Spinal cord (tissue), 10 donors: Measurements from ENCODE around the gene TRERF1. TPM values are rescaled to one million over a fixed set of nuclear protein-coding genes. Genes with fewer than 3 reads are reported as not detected.
"Not testable (repeated sequence)": the region's sequence is repeated elsewhere in the genome, so short reads cannot be mapped to it uniquely, and the experiment has no call there.

Source experiments
- DNase-seq, 6 donors: peaks; one replicate each; pipeline versions ENCODE4 v3.0.0 to v3.0.0-alpha.2; 2013 to 2015; ENCODE audit warnings: low spot score in 6 of 6, low read depth in 4 of 6
- H3K27ac ChIP-seq: one replicate; pipeline ENCODE4 v1.5.1; 2013; ENCODE audit warnings: low read depth, low read length, control low read depth
- H3K27me3 ChIP-seq: one replicate; pipeline ENCODE4 v1.6.1; 2013; ENCODE audit warnings: low read length; ENCODE audit not compliant: control insufficient read depth, insufficient read depth
- H3K36me3 ChIP-seq: one replicate; pipeline ENCODE4 v1.6.1; 2013; ENCODE audit warnings: low read length; ENCODE audit not compliant: control insufficient read depth, insufficient read depth
- H3K4me1 ChIP-seq: one replicate; pipeline ENCODE4 v1.6.1; 2013; ENCODE audit warnings: low read length; ENCODE audit not compliant: control insufficient read depth, insufficient read depth
- H3K4me3 ChIP-seq: one replicate; pipeline ENCODE4 v1.5.1; 2013; ENCODE audit warnings: low read depth, low read length, control low read depth
- H3K9me3 ChIP-seq: one replicate; pipeline ENCODE4 v1.6.1; 2013; ENCODE audit warnings: low read length; ENCODE audit not compliant: control insufficient read depth, insufficient read depth
- WGBS: methylation state at CpG from one replicate; pipeline ENCODE4 v1.1.5; 2013; ENCODE audit warnings: missing lambda C conversion rate; ENCODE audit not compliant: insufficient coverage; 5-methylcytosine and 5-hydroxymethylcytosine counted together
- polyA plus RNA-seq, 2 donors: library from polyadenylated mRNA; unstranded; fragments of 120-200 nt; gene quantifications; one replicate each; pipeline ENCODE4 v1.2.1, GENCODE V29; 2013; ENCODE audit not compliant: insufficient read length in 2 of 2
- total RNA-seq, 2 donors: library from RNA; depleted of rRNA in 1 of 2; stranded (reverse); fragments of 120-200 nt in 1 of 2; fragments of >200 nt in 1 of 2; gene quantifications; one replicate each; pipeline versions ENCODE4 v1.2.3 to v1.2.4, GENCODE V29; 2013 to 2014
- donor health status: healthy.

TRERF1 gene
- total and polyA plus RNA-seq, 4 donors, result 4.8 to 9.4 (median 7.4) TPM

DNA sequence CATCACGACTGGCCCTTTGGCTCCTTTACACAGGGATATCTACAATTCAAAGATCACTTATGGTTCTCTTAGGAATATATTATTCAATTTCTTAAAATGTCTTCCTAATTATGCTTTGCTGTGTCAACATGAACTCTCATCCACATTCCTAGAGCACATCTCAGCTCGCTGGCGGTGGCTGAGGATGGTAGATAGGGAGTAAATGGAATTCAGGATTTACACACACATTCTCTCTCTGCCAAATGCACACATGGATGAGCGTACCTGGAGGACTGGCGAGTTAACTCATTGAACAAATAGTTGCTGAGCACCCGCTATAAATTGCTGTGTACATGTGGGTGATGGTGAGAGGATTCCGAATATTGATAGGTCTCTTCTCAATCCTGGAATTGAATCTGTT lies 229.3 kb downstream of the TRERF1 start:
- Histone ChIP-seq H3K9me3 (no peaks in the 10 kb centered on the region), H3K36me3 (peaks cover 3% of the 10 kb centered on the region), H3K4me3 (no peak overlapping the region), H3K27me3 (no peaks in the 10 kb centered on the region), H3K4me1 (no peaks in the 10 kb centered on the region), H3K27ac (no peak overlapping the region)
- no CpG with 5 or more reads among the region's 7 CpGs for WGBS
- no peak for DNase-seq

- no peaks in the 10 kb centered on the region for H3K9me3 ChIP-seq
- H3K27ac ChIP-seq, result no peak overlapping the region
- no peak for DNase-seq
- peaks cover under 1% of the 10 kb centered on the region for H3K4me1 ChIP-seq
- no peaks in the 10 kb centered on the region for H3K27me3 ChIP-seq
- WGBS, result 100% methylated on average over 2 of the region's 4 CpGs
- H3K4me3 ChIP-seq, result no peak overlapping the region
- H3K36me3 ChIP-seq, result peaks cover under 1% of the 10 kb centered on the region
These were observed 230.2 kb downstream of the TRERF1 start for GRCh38 chr6:42221546-42221945.

- Histone ChIP-seq H3K36me3 (peaks cover 5% of the 10 kb centered on the region), H3K27me3 (no peaks in the 10 kb centered on the region), H3K4me3 (no peak overlapping the region), H3K9me3 (no peaks in the 10 kb centered on the region), H3K27ac (no peak overlapping the region), H3K4me1 (peaks cover 6% of the 10 kb centered on the region)
- DNase-seq, result no peak
- 80% methylated on average over 5 of the region's 6 CpGs for WGBS
These were observed 230.9 kb downstream of the TRERF1 start for GRCh38 chr6:42220807-42221206.

- DNase-seq, result peak; percentile 84 to 98 (median 90)
- Histone ChIP-seq H3K4me1 (peaks cover 10% of the 10 kb centered on the region), H3K36me3 (peaks cover 13% of the 10 kb centered on the region), H3K4me3 (peak within 1 kb of the TSS; percentile 90), H3K27me3 (no peaks in the 10 kb centered on the region), H3K27ac (peak within 1 kb of the TSS; percentile 79), H3K9me3 (no peaks in the 10 kb centered on the region)
- WGBS, result 5% methylated on average over 18 of the region's 29 CpGs
These were observed 234.0 kb downstream of the TRERF1 start, which contains the start of gene MRPS10 for GRCh38 chr6:42217519-42218367. Gene MRPS10 (minus strand): TSS chr6:42217861. CDS start chr6:42217849, 12 bp downstream.

DNA sequence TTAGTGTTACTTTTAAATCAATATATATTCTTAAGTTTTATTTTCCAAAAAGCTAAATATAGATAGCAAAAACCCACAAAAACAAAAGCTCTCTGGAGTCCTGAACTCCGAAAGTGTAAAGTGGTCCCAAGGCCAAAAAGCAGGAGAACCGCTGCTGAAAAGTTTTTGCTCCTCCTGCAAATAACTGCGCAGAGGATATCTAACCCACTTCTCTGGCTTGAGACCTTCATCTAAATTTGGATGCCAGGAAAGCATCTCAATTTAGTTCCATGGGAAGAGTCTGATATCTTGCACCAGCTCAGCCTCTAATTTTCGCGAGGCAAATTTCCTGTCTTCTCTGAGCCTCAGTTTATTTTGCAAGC lies 234.6 kb downstream of the TRERF1 start:
- Histone ChIP-seq H3K9me3 (no peaks in the 10 kb centered on the region), H3K4me3 (peak overlapping the region; percentile 90), H3K4me1 (peaks cover 10% of the 10 kb centered on the region), H3K27me3 (no peaks in the 10 kb centered on the region), H3K36me3 (peaks cover 13% of the 10 kb centered on the region), H3K27ac (peak overlapping the region; percentile 79)
- DNase-seq, result no peak
- WGBS, result 30% methylated on average over 2 of the region's 5 CpGs

DNA sequence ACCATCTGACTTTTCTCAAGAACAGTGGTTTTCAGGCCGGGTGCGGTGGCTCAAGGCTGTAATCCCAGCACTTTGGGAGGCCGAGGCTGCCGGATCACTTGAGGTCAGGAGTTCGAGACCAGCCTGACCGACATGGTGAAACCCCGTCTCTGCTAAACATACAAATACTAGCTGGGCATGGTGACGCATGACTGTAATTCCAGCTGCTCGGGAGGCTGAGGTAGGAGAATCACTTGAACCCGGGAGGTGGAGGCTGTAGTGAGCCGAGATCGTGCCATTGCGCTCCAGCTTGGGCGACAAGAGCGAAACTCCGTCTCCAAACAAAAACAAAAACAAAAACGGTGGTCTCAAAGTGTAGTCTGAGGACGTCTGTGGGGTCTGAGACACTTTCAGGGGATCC lies 235.2 kb downstream of the TRERF1 start:
- not testable (repeated sequence) for H3K27me3 ChIP-seq, H3K9me3 ChIP-seq, H3K4me1 ChIP-seq, H3K27ac ChIP-seq, H3K4me3 ChIP-seq, DNase-seq
- 96% methylated on average over 8 of the region's 18 CpGs for WGBS
- peaks cover 13% of the 10 kb centered on the region for H3K36me3 ChIP-seq

DNA sequence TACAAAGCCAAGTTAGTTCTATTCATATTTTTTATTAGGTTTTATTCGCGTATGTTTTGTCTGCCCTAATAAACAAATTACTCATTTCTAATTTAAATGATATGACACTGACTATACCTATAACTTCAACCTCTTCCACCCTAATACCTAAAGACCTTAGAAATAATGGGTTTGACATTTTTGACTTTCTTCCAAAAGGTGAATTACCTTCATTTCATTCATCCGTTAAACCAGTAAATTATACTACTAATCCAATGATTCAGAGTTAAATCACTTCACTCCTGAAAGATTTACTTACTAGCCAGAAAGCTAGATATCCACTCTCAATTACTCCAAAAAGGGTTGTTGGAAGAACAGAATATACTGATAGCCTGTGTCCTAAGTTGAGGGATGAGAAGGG lies 239.3 kb downstream of the TRERF1 start:
- peaks cover 36% of the 10 kb centered on the region for H3K36me3 ChIP-seq
- no peaks in the 10 kb centered on the region for H3K9me3 ChIP-seq
- WGBS, result no CpG with 5 or more reads among the region's 3 CpGs
- no peak overlapping the region for H3K4me3 ChIP-seq
- no peak overlapping the region for H3K27ac ChIP-seq
- DNase-seq, result no peak
- H3K4me1 ChIP-seq, result peaks cover 10% of the 10 kb centered on the region
- no peaks in the 10 kb centered on the region for H3K27me3 ChIP-seq

DNA sequence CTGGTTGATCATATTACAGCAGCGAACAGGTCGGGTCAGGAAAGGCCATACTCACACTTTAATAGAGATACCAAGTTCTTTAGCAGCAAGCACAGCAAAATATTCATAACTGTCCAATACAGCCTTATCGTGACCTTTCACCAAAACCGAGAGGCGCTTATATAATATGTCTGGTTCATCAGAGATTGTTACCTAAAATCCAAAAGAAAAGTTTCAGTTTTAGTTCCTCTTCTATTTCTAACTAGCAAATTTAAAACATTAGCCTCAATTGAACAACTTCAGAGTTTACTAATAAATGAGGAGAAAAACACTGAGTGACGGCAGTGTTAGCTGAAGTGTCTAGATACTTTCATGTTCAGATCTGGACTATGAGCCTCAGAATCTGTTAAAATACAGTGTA lies 240.0 kb downstream of the TRERF1 start:
- no peak for DNase-seq
- no peak overlapping the region for H3K27ac ChIP-seq
- H3K4me3 ChIP-seq, result no peak overlapping the region
- H3K27me3 ChIP-seq, result no peaks in the 10 kb centered on the region
- H3K36me3 ChIP-seq, result peaks cover 36% of the 10 kb centered on the region
- H3K9me3 ChIP-seq, result no peaks in the 10 kb centered on the region
- 100% methylated on average over 2 of the region's 6 CpGs for WGBS
- peaks cover 10% of the 10 kb centered on the region for H3K4me1 ChIP-seq

DNA sequence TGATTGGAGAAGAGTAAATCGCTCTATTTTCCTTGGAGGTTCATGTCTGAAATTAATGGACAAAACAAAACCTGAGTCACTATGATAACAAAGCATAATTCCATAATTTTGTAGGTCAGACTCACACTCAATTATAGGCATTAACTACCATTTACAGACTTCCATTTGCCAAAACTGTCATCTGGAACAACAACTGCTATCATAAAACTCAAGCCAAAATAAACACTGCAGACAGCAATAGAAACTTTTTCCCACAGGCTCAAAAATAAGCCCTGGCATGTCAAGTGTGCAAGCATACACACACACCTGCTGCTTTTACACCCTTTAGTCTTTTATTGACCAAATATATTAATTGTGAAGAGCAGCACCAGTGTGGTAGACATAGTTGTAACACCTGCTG lies 241.2 kb downstream of the TRERF1 start:
- H3K27ac ChIP-seq, result no peak overlapping the region
- peaks cover 31% of the 10 kb centered on the region for H3K36me3 ChIP-seq
- WGBS, result no CpG with 5 or more reads among the region's 1 CpG
- H3K27me3 ChIP-seq, result no peaks in the 10 kb centered on the region
- DNase-seq, result peak in 1 of 6 donors; percentile 31
- H3K4me3 ChIP-seq, result no peak overlapping the region
- peaks cover 3% of the 10 kb centered on the region for H3K4me1 ChIP-seq
- no peaks in the 10 kb centered on the region for H3K9me3 ChIP-seq

- not testable (repeated sequence) for H3K9me3 ChIP-seq, H3K27me3 ChIP-seq, H3K4me3 ChIP-seq, H3K4me1 ChIP-seq, H3K27ac ChIP-seq, DNase-seq
- H3K36me3 ChIP-seq, result peaks cover 36% of the 10 kb centered on the region
- 80% methylated on average over 1 of the region's 2 CpGs for WGBS
These were observed 244.2 kb downstream of the TRERF1 start for GRCh38 chr6:42207559-42207958.
